OCI-LY7 (cell line): ENCODE results near the gene RSBN1L. TPM values are rescaled to one million over a fixed set of nuclear protein-coding genes. Genes with fewer than 3 reads are reported as not detected.

ENCODE experiments used
- BruUV-seq: library from RNA; stranded (reverse); fragments of 400-500 nt; replicated peaks from 2 replicates; lab custom pipeline; 2021; lab: Mats Ljungman, UMichigan
- CTCF ChIA-PET: fragments of 300-600 bp; sonication (Branson Sonifier 250); formaldehyde crosslinking; loops from one replicate; lab custom pipeline; 2022; ENCODE audit warnings: antibody characterized with exemption; ENCODE audit not compliant: unreplicated experiment; lab: Charles Lee
- POLR2A ChIA-PET: fragments of 300-600 bp; sonication (Branson Sonifier 250); formaldehyde crosslinking; loops from one replicate; lab custom pipeline; 2022; ENCODE audit warnings: antibody characterized with exemption; lab: Charles Lee
- DNase-seq: peaks from one replicate; pipeline ENCODE4 v3.0.0-alpha.2; 2015; ENCODE audit warnings: low spot score
- H2AFZ ChIP-seq: fragments of 200-600 bp; sonication (generic), shearing (Covaris generic); 2 replicates; pipeline ENCODE4 v1.6.1; 2014; ENCODE audit warnings: mild to moderate bottlenecking, antibody characterized with exemption, low read length, moderate library complexity
- H3K27ac ChIP-seq: fragments of 200-600 bp; sonication (generic); 2 replicates; pipeline ENCODE4 v1.5.1; 2014; ENCODE audit warnings: mixed run types, low read depth, mild to moderate bottlenecking, moderate library complexity, low read length, inconsistent platforms; ENCODE audit not compliant: poor library complexity, severe bottlenecking
- H3K36me3 ChIP-seq: fragments of 200-600 bp; sonication (generic); 2 replicates; pipeline ENCODE4 v1.6.1; 2014; ENCODE audit warnings: mild to moderate bottlenecking, antibody characterized with exemption, low read length, moderate library complexity, mixed read lengths; ENCODE audit not compliant: insufficient read depth
- H3K4me1 ChIP-seq: fragments of 200-600 bp; sonication (generic); 2 replicates; pipeline ENCODE4 v1.5.1; 2014; ENCODE audit warnings: mild to moderate bottlenecking, low read length; ENCODE audit not compliant: insufficient read depth, poor library complexity, severe bottlenecking
- H3K4me2 ChIP-seq: fragments of 200-600 bp; sonication (generic); 2 replicates; pipeline ENCODE4 v1.6.1; 2014; ENCODE audit warnings: mild to moderate bottlenecking, low read length
- H3K4me3 ChIP-seq: fragments of 200-600 bp; sonication (generic); 2 replicates; pipeline ENCODE4 v1.5.1; 2014; ENCODE audit warnings: mild to moderate bottlenecking, low read depth, low read length; ENCODE audit not compliant: poor library complexity, severe bottlenecking
- H3K79me2 ChIP-seq: fragments of 200-600 bp; sonication (generic); 2 replicates; pipeline ENCODE4 v1.6.1; 2016; ENCODE audit warnings: low read depth, mild to moderate bottlenecking, low read length, moderate library complexity, mixed read lengths; ENCODE audit not compliant: insufficient read depth
- H3K9me2 ChIP-seq: fragments of 200-600 bp; sonication (generic); 2 replicates; pipeline ENCODE4 v1.6.1; 2016; ENCODE audit warnings: mild to moderate bottlenecking, low read length, mixed read lengths; ENCODE audit not compliant: insufficient read depth
- H3K9me3 ChIP-seq: fragments of 200-600 bp; sonication (generic); 2 replicates; pipeline ENCODE4 v1.6.1; 2014; ENCODE audit warnings: mild to moderate bottlenecking, mixed run types, low read length, mixed read lengths
- H4K20me1 ChIP-seq: fragments of 200-600 bp; sonication (generic); 2 replicates; pipeline ENCODE4 v1.6.1; 2014; ENCODE audit warnings: mild to moderate bottlenecking, antibody characterized with exemption, low read length, moderate library complexity, mixed read lengths; ENCODE audit not compliant: insufficient read depth
- CTCF ChIP-seq: fragments of 200-600 bp; sonication (generic); conservative IDR thresholded peaks from 2 replicates; pipeline ENCODE4 v1.5.1; 2014; ENCODE audit warnings: mild to moderate bottlenecking, antibody characterized with exemption, low read length, moderate library complexity, mixed read lengths
- EZH2phosphoT487 ChIP-seq: fragments of 200-600 bp; sonication (generic); IDR thresholded peaks from 2 replicates; pipeline ENCODE4 v1.6.1; 2018; ENCODE audit warnings: low read depth, borderline replicate concordance, mild to moderate bottlenecking, mixed run types, antibody characterized with exemption, low read length, moderate library complexity, mixed read lengths
- intact Hi-C: fragments of 100-400 bp; cut with micrococcal nuclease; formaldehyde crosslinking; loops from one replicate; pipeline ENCODE4 v1.10.0; 2022; ENCODE audit not compliant: unreplicated experiment
- total RNA-seq, 2 experiments: library from RNA; depleted of rRNA in 1 of 2; stranded (reverse); fragments of >200 nt in 1 of 2; shearing (Covaris generic) in 1 of 2; gene quantifications; 2 replicates each; pipeline ENCODE4 v1.2.3, GENCODE V29; 2014 to 2022

Gene RSBN1L
- total RNA-seq, 2 experiments from 2014 or later, result 23.3 to 30.4 TPM

GRCh38 chr7:77679608-77680007, 16.7 kb upstream of the RSBN1L start:
- POLR2A ChIA-PET, result no interaction called here

GRCh38 chr7:77680266-77680665, 16.0 kb upstream of the RSBN1L start:
- no TSS peak for BruUV-seq
- POLR2A ChIA-PET, result interaction anchor here (0.6 kb wide), 2 partner anchors 69 to 787 kb away, joined by 3 to 4 read pairs; no protein-coding TSS in a partner anchor

More at GRCh38 chr7:77679608-77680007, 16.7 kb upstream of the RSBN1L start:
- no TSS peak for BruUV-seq
- no peaks in the 10 kb centered on the region for H3K9me2 ChIP-seq
- H3K4me3 ChIP-seq, result no peak overlapping the region
- H3K79me2 ChIP-seq, result no peaks in the 10 kb centered on the region
- no peaks in the 10 kb centered on the region for H4K20me1 ChIP-seq
- H3K4me1 ChIP-seq, result no peaks in the 10 kb centered on the region
- no peaks in the 10 kb centered on the region for H3K9me3 ChIP-seq
- no peak for DNase-seq
- H3K36me3 ChIP-seq, result peaks cover 32% of the 10 kb centered on the region
- no peak overlapping the region for H3K27ac ChIP-seq
- intact Hi-C loops, result no loop called here
- no peak for TF ChIP-seq CTCF
- TF ChIP-seq EZH2phosphoT487, result no peak
- no peak overlapping the region for H2AFZ ChIP-seq
- CTCF ChIA-PET, result no interaction called here
- H3K4me2 ChIP-seq, result no peak overlapping the region

More at GRCh38 chr7:77680266-77680665, 16.0 kb upstream of the RSBN1L start:
- H3K4me3 ChIP-seq, result no peak overlapping the region
- H3K4me1 ChIP-seq, result no peaks in the 10 kb centered on the region
- no peak overlapping the region for H2AFZ ChIP-seq
- no peaks in the 10 kb centered on the region for H3K9me3 ChIP-seq
- CTCF ChIA-PET, result no interaction called here
- TF ChIP-seq CTCF (no peak), EZH2phosphoT487 (no peak)
- peaks cover 36% of the 10 kb centered on the region for H3K36me3 ChIP-seq
- DNase-seq, result no peak
- peaks cover 2% of the 10 kb centered on the region; the same call in 1 of the 2 replicates for H3K79me2 ChIP-seq
- H4K20me1 ChIP-seq, result no peaks in the 10 kb centered on the region
- no peak overlapping the region for H3K27ac ChIP-seq
- intact Hi-C loops, result no loop called here
- H3K4me2 ChIP-seq, result no peak overlapping the region
- no peaks in the 10 kb centered on the region for H3K9me2 ChIP-seq
